HL-60 (cell line): ENCODE data around the gene KIF2C.

ENCODE experiments used
- DNase-seq, 2 experiments: peaks; one replicate each; pipeline ENCODE4 v3.0.0-alpha.2; 2010 to 2020; ENCODE audit warnings: low read depth in 1 of 2, low spot score in 1 of 2
- H3K27ac ChIP-seq: fragments of 250-450 bp; sonication (Bioruptor Pico); replicated peaks from 2 replicates; pipeline ENCODE4 v1.5.1; 2020; ENCODE audit warnings: mild to moderate bottlenecking, moderate library complexity
- H3K27me3 ChIP-seq: fragments of 250-450 bp; sonication (Bioruptor Pico); 2 replicates; pipeline ENCODE4 v1.5.1; 2021; ENCODE audit warnings: mild to moderate bottlenecking, moderate library complexity; ENCODE audit not compliant: insufficient read depth, poor library complexity, severe bottlenecking
- H3K4me3 ChIP-seq: replicated peaks from 2 replicates; pipeline ENCODE4 v1.5.1; 2011; ENCODE audit warnings: mild to moderate bottlenecking, control low read depth, low read length; ENCODE audit not compliant: insufficient read depth
- GABPA ChIP-seq: IDR thresholded peaks from 2 replicates; pipeline ENCODE4 v1.6.1; 2012; ENCODE audit warnings: low read depth
- POLR2AphosphoS5 ChIP-seq: IDR thresholded peaks from 2 replicates; pipeline ENCODE4 v1.6.1; 2012; ENCODE audit warnings: low read depth
- SPI1 ChIP-seq: IDR thresholded peaks from 2 replicates; pipeline ENCODE4 v1.6.1; 2012; ENCODE audit warnings: low read depth, mild to moderate bottlenecking, borderline replicate concordance
- TF ChIP-seq, protein P1 (sequence below): IDR thresholded peaks from one replicate; pipeline ENCODE4 v1.5.1; 2011; ENCODE audit warnings: low read length, control low read depth, inconsistent platforms; ENCODE audit not compliant: insufficient read depth
- TF ChIP-seq, protein P2 (sequence below): IDR thresholded peaks from 2 replicates; pipeline ENCODE4 v1.6.1; 2012; ENCODE audit warnings: low read depth; ENCODE audit not compliant: insufficient replicate concordance

The KIF2C gene

DNA sequence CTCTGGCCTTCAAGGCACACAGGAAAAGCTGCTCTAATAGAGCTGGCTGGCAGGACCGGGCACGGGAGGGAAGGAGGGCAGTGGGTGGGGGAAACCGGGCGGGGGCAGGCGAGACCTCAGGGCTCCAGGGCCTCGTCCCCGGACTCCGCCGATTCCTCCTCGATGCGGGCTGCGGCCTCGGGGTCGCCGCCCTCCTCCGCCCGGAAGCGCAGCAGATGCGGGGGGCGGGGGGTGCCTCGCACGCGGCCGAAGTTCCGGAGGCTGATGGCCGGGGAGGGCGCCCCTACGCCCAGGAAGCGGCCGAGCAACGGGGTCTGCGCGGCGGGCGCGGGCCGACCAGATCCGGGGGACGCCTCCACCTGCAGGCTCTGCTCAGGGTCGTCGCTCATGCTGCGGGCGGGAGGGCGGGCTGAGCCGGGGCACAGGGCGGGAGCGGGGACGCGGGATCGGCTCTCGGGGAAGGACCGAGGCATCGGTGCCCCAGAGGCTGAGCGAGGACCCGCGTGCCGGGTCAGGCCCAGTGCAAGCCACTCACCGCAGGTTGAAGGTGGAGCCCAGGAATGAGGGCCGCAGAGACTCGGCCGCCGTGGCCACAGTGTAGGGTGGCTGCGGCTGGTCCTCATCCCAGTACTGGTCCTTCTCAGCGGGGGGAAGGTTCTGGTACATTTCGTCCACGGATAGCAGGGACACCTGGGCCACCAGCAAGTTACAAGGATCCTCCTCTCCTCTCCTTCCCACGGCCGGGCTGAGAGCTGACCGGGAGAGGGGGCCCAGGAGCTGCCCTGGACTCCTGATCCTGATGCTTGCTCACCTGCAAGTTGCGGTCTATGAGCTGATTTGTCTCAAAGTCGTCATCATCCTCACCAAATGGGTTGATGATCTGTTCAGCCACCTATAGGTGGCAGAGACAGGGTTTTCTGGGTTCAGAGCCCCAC, 44.7 kb downstream of the KIF2C start:
- H3K27ac ChIP-seq: no peak overlapping the region
- no peak for DNase-seq
- H3K27me3 ChIP-seq: no peaks in the 10 kb centered on the region
- H3K4me3 ChIP-seq: no peak overlapping the region
- TF ChIP-seq SPI1: no peak
- TF ChIP-seq, protein P1, sequence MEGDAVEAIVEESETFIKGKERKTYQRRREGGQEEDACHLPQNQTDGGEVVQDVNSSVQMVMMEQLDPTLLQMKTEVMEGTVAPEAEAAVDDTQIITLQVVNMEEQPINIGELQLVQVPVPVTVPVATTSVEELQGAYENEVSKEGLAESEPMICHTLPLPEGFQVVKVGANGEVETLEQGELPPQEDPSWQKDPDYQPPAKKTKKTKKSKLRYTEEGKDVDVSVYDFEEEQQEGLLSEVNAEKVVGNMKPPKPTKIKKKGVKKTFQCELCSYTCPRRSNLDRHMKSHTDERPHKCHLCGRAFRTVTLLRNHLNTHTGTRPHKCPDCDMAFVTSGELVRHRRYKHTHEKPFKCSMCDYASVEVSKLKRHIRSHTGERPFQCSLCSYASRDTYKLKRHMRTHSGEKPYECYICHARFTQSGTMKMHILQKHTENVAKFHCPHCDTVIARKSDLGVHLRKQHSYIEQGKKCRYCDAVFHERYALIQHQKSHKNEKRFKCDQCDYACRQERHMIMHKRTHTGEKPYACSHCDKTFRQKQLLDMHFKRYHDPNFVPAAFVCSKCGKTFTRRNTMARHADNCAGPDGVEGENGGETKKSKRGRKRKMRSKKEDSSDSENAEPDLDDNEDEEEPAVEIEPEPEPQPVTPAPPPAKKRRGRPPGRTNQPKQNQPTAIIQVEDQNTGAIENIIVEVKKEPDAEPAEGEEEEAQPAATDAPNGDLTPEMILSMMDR: no peak
- no peak for TF ChIP-seq POLR2AphosphoS5
- TF ChIP-seq GABPA: no peak
- TF ChIP-seq, protein P2, sequence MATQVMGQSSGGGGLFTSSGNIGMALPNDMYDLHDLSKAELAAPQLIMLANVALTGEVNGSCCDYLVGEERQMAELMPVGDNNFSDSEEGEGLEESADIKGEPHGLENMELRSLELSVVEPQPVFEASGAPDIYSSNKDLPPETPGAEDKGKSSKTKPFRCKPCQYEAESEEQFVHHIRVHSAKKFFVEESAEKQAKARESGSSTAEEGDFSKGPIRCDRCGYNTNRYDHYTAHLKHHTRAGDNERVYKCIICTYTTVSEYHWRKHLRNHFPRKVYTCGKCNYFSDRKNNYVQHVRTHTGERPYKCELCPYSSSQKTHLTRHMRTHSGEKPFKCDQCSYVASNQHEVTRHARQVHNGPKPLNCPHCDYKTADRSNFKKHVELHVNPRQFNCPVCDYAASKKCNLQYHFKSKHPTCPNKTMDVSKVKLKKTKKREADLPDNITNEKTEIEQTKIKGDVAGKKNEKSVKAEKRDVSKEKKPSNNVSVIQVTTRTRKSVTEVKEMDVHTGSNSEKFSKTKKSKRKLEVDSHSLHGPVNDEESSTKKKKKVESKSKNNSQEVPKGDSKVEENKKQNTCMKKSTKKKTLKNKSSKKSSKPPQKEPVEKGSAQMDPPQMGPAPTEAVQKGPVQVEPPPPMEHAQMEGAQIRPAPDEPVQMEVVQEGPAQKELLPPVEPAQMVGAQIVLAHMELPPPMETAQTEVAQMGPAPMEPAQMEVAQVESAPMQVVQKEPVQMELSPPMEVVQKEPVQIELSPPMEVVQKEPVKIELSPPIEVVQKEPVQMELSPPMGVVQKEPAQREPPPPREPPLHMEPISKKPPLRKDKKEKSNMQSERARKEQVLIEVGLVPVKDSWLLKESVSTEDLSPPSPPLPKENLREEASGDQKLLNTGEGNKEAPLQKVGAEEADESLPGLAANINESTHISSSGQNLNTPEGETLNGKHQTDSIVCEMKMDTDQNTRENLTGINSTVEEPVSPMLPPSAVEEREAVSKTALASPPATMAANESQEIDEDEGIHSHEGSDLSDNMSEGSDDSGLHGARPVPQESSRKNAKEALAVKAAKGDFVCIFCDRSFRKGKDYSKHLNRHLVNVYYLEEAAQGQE: no peak

DNA sequence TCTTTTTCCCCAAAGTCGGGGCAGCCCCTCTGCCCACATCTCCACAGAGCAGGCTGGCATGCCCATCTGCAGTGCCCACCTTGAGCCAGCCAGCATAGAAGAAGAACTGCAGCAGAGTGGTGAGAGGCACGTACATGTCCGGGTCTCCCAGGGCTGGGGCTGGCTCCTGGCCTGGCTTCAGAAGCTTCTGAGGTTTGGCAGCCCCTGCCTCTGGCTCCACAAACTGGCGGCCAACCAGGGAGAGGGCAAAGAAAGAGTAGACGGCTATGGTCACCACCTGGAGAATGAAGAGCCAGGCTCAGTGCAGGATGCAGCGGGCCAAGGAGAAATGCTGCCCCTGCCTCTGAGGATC, 45.4 kb downstream of the KIF2C start:
- H3K27me3 ChIP-seq: no peaks in the 10 kb centered on the region
- no peak overlapping the region for H3K4me3 ChIP-seq
- no peak overlapping the region for H3K27ac ChIP-seq
- TF ChIP-seq, protein P2: no peak
- no peak for TF ChIP-seq GABPA
- TF ChIP-seq, protein P1: no peak
- no peak for TF ChIP-seq POLR2AphosphoS5
- TF ChIP-seq SPI1: no peak
- DNase-seq: no peak

DNA sequence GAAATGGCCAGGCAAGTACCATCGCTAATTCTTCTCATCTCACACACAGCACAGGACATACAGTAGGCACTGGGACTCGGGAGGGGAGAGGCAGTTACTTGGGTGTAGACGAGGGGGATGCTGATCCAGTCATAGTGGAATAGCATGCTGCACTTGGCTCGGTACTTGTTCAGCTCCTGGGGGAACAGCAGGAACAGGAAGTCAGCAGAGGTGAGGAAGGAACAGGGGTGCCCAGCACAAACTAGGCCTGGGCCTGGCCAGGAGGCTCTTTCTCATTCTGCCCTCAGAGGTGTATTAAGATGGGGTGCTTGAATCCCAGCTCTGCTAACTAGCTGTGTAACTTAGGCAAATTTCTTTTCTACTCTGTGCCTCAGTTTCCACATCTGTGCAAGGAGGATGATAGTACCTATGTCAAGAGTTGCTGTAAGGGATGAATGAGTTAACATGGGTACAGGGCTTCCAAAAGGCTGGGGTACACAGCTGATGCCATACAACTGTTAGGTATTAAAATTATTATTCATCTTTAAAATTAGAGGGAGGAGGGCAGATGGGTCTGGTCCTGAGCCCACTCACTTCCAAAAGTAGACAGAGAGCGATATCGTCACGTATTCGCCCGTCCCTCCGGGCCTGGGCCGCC, 46.0 kb downstream of the KIF2C start:
- peak overlapping the region; percentile 34 for H3K4me3 ChIP-seq

More for the DNA sequence above, 46.0 kb downstream of the KIF2C start:
- Histone ChIP-seq H3K27ac (no peak overlapping the region), H3K27me3 (no peaks in the 10 kb centered on the region)
- TF ChIP-seq SPI1: no peak
- no peak for TF ChIP-seq GABPA
- TF ChIP-seq, protein P2: no peak
- TF ChIP-seq POLR2AphosphoS5: no peak
- TF ChIP-seq, protein P1: no peak
- DNase-seq: no peak
